HG03521 (cell line): Measurements from ENCODE around the gene CS.
A peak's percentile ranks its signal among the peaks of the same experiment; 100 is the strongest.

Source experiments
- ATAC-seq: cut with Tn5 transposase; IDR thresholded peaks from one replicate; pipeline ENCODE4 v1.9.1; 2021; ENCODE audit warnings: mild to moderate bottlenecking, moderate library complexity; ENCODE audit not compliant: unreplicated experiment

Gene CS

DNA sequence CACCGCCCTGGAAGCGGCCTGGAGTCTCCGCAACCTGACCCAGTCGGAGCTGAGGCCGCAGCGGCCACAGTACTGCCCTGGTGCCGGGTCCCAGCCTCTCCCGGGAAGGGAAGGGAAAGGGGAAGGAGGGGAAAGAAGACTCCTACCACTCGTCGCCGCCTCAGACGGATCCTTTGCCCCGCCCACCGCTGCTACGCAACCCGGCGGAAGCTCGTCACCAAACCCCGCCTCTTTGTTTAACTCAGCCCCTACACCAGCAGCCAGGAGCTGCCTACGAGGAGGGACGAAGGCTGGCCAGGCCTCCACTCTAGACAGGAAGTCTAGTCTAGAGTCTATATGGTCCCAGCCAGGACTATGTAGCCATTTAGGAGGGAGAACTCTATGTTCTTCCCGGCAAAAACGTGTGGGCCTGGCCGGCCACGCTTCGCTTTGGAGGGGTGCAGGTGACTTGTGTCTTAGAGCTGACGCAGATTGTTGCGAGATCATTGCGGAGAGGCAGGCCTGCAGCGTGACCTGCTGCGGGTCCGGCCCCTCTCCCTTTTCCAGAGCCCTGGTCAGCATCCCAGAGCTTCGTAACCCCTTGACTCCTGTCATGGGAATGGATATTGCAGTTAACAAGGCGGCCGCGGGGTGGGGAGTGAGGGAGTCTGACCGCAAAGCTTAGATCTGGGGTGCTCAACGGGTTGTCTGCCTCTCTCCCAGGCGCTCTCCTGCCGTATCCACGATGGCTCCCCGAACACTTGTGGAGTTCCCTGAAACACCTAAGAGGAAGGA lies 78.2 kb downstream of the CS start, which contains the start of gene RNF41:
Gene RNF41 (minus strand): TSS at position 166 of the 774 bp plus-strand sequence. CDS start 7,875 bp downstream, outside the sequence.
- ATAC-seq, result peak; percentile 68
